ENCODE results near the gene HSPA1A.
"Not testable (repeated sequence)": the region's sequence is repeated elsewhere in the genome, so short reads cannot be mapped to it uniquely, and the experiment has no call there.

DNA sequence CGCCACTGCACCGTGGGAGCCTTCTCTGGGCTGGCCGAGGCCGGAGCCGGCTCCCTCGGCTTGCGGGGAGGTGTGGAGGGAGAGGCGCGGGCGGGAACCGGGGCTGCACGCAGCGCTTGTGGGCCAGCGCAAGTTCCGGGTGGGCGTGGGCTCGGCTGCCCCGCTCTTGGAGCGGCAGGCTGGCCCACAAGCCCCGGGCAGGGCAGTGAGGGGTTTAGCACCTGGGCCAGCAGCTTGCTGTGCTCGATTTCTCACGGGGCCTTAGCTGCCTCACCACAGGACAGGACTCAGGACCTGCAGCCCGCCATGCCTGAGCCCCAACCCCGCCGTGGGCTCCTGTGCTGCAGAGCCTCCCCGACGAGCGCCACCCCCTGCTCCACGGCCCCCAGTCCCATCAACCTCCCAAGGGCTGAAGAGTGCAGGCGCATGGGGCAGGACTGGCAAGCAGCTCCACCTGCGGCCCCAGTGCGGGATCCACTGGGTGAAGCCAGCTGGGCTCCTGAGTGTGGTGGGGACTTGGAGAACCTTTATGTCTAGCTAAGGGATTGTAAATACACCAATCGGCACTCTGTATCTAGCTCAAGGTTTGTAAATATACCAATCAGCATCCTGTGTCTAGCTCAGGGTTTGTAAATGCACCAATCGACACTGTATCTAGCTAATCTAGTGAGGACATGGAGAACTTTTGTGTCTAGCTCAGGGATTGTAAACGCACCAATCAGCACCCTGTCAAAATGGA is 36.8 kb downstream of the HSPA1A start:
- TF ChIP-seq POLR2AphosphoS5 (IDR thresholded peaks at IDR 0.05); POLR2A (IDR thresholded peaks at IDR 0.05; ENCODE audit: low read depth): not testable (repeated sequence)
- TF ChIP-seq, protein P1, sequence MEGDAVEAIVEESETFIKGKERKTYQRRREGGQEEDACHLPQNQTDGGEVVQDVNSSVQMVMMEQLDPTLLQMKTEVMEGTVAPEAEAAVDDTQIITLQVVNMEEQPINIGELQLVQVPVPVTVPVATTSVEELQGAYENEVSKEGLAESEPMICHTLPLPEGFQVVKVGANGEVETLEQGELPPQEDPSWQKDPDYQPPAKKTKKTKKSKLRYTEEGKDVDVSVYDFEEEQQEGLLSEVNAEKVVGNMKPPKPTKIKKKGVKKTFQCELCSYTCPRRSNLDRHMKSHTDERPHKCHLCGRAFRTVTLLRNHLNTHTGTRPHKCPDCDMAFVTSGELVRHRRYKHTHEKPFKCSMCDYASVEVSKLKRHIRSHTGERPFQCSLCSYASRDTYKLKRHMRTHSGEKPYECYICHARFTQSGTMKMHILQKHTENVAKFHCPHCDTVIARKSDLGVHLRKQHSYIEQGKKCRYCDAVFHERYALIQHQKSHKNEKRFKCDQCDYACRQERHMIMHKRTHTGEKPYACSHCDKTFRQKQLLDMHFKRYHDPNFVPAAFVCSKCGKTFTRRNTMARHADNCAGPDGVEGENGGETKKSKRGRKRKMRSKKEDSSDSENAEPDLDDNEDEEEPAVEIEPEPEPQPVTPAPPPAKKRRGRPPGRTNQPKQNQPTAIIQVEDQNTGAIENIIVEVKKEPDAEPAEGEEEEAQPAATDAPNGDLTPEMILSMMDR (IDR thresholded peaks at IDR 0.05): not testable (repeated sequence)

All from esophagus muscularis mucosa (tissue), 3 donors.